Thymus (tissue), 11 donors: Measurements from ENCODE around the gene ST3GAL3. TPM values are rescaled to one million over a fixed set of nuclear protein-coding genes. Genes with fewer than 3 reads are reported as not detected.

ENCODE experiments used
- DNase-seq, 9 donors: peaks; one replicate each; pipeline ENCODE4 v3.0.0-alpha.2; 2013; ENCODE audit warnings: low spot score in 9 of 9, low read depth in 6 of 9, missing footprints in 1 of 9
- H3K27ac ChIP-seq, 2 donors: one replicate each; pipeline ENCODE4 v1.5.1; 2013; ENCODE audit warnings: control low read depth in 1 of 2, low read depth in 1 of 2, low read length in 1 of 2, mild to moderate bottlenecking in 1 of 2, moderate library complexity in 1 of 2
- H3K27me3 ChIP-seq, 2 donors: one replicate each; pipeline ENCODE4 v1.5.1; 2013; ENCODE audit warnings: low read length in 1 of 2; ENCODE audit not compliant: control insufficient read depth in 2 of 2, insufficient read depth in 1 of 2
- H3K36me3 ChIP-seq, 2 donors: one replicate each; pipeline ENCODE4 v1.5.1; 2013; ENCODE audit warnings: low read length in 1 of 2, mild to moderate bottlenecking in 1 of 2, moderate library complexity in 1 of 2; ENCODE audit not compliant: control insufficient read depth in 2 of 2, insufficient read depth in 2 of 2
- H3K4me1 ChIP-seq, 2 donors: one replicate each; pipeline ENCODE4 v1.5.1; 2013; ENCODE audit warnings: low read length in 2 of 2; ENCODE audit not compliant: control insufficient read depth in 2 of 2, insufficient read depth in 2 of 2
- H3K4me3 ChIP-seq, 2 donors: one replicate each; pipeline ENCODE4 v1.5.1; 2013; ENCODE audit warnings: low read length in 2 of 2, control low read depth in 1 of 2, mild to moderate bottlenecking in 1 of 2
- H3K9me3 ChIP-seq, 2 donors: one replicate each; pipeline ENCODE4 v1.5.1; 2013; ENCODE audit warnings: low read length in 1 of 2, mild to moderate bottlenecking in 1 of 2; ENCODE audit not compliant: control insufficient read depth in 2 of 2, insufficient read depth in 1 of 2
- WGBS: extraction: QIAGEN DNeasy Blood & Tissue Kit; methylation state at CpG from one replicate; pipeline ENCODE4 v1.1.7; 2013; 5-methylcytosine and 5-hydroxymethylcytosine counted together
- polyA plus RNA-seq: library from polyadenylated mRNA; stranded (reverse); fragments of 200-250 nt; gene quantifications from one replicate; pipeline ENCODE4 v1.2.3, GENCODE V29; 2013
- total RNA-seq: library from RNA; stranded (reverse); fragments of 120-200 nt; gene quantifications from one replicate; pipeline ENCODE4 v1.2.4, GENCODE V29; 2013
- donor health status: healthy.

Gene ST3GAL3
- total and polyA plus RNA-seq, 2 donors, result 5.4 to 10.1 TPM

DNA sequence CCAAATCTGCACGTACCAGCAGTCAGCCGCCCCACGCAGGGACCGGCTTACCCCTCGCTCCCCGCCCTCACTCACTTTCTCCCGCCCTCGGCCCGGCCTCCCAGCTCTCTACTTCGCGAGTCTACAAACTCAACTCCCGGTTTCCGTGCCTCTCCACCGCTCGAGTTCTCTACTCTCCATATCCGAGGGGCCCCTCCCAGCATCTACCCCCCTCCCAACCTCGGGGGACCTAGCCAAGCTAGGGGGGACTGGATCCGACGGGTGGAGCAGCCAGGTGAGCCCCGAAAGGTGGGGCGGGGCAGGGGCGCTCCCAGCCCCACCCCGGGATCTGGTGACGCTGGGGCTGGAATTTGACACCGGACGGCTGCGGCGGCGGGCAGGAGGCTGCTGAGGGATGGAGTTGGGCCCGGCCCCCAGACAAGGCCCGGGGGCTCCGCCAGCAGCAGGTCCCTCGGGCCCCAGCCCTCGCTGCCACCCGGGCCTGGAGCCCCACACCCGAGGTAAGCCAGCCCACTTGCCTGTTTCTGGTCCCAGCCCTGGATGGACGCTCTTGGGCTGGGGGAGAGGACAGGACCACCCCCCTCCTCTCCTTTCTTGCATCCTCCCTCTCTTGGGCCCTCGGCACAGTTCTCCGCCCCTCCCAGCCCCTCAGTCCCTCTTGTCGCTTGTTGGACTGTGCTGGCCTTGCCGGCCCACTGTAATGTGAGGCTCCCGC, 226.2 kb downstream of the ST3GAL3 start, which contains the start of gene ARTN:
Gene ARTN, plus strand, starts transcription at position 416 of the 715 bp plus-strand sequence. CDS start 1,856 bp downstream, outside the sequence.
- DNase-seq, result no peak
- Histone ChIP-seq H3K4me3 (peak within 1 kb of the TSS in 1 of 2 donors; percentile 6), H3K4me1 (peaks cover 6 to 16% of the 10 kb centered on the region in 2 donors), H3K36me3 (no peaks in the 10 kb centered on the region), H3K27ac (no peak within 1 kb of the TSS), H3K27me3 (peaks cover 20 to 58% of the 10 kb centered on the region in 2 donors), H3K9me3 (peaks cover 0 to 3% of the 10 kb centered on the region in 2 donors)
- 7% methylated on average over 42 of the region's 42 CpGs for WGBS

DNA sequence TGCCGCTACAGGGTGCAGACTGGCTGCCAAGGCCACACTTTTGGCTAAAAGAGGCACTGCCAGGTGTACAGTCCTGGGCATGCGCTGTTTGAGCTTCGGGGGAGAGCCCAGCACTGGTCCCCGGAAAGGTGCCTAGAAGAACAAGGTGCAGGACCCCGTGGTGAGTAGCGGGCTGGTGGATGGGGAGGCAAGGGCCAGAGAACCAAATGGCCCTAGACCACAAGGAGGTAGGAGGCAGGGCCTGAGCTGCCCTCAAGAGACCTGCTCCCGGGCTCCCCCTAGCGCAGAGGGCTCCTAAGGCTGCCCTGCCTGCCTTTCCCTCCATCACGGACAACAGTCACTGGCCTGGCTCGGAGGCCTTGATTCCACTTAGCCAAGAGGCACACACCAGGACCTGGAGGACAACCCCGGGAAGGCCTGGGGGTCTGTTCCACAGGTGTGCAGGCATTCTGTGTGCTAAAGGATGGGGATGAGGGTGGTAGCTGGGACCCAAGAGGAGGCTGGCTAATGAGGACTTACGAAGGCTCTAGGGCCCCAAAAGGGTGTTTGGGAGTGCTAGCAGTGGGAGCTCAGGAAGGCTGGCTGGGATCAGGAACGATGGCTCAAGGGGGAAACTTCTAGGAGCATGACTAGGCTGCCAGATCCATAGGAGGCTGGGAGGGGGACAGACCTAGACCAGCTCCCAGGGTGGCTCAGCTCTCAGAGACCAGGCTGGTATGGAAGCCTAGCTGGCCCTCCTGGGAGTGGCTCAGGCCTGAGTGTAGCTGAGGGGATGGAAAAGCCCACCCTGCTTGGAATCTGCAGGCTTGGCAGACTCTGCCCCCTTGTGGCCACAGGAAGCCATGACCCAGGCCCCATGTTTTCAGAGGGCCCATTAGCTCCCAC, 227.0 kb downstream of the ST3GAL3 start:
- 37% methylated on average over 13 of the region's 13 CpGs for WGBS
- Histone ChIP-seq H3K27ac (no peak overlapping the region), H3K36me3 (no peaks in the 10 kb centered on the region), H3K4me1 (peaks cover 6 to 16% of the 10 kb centered on the region in 2 donors), H3K4me3 (no peak overlapping the region), H3K27me3 (peaks cover 20 to 58% of the 10 kb centered on the region in 2 donors), H3K9me3 (peaks cover 0 to 3% of the 10 kb centered on the region in 2 donors)
- peak in 5 of 9 donors; percentile 17 to 52 (median 33) for DNase-seq

DNA sequence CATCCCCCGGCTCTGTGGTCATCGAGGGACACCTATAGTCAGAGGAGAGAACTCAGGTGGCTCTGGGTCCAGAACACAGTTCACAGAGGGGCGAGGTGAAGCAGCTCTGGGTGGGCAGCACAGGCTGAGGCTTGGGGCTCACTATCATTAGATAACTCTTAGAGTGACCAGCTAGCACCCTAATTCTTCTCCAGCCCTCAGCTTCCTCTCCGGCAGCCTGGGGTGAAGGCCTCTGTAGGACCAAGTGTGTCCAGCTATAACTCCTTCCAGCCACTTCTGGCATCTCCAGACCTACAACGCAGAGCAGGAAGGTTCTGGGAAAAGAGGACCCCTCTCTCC, 227.6 kb downstream of the ST3GAL3 start:
- WGBS, result 61% methylated on average over 5 of the region's 5 CpGs
- Histone ChIP-seq H3K4me3 (no peak overlapping the region), H3K9me3 (peaks cover 0 to 3% of the 10 kb centered on the region in 2 donors), H3K4me1 (peaks cover 6 to 16% of the 10 kb centered on the region in 2 donors), H3K27ac (no peak overlapping the region), H3K27me3 (peaks cover 20 to 58% of the 10 kb centered on the region in 2 donors), H3K36me3 (no peaks in the 10 kb centered on the region)
- DNase-seq, result no peak

DNA sequence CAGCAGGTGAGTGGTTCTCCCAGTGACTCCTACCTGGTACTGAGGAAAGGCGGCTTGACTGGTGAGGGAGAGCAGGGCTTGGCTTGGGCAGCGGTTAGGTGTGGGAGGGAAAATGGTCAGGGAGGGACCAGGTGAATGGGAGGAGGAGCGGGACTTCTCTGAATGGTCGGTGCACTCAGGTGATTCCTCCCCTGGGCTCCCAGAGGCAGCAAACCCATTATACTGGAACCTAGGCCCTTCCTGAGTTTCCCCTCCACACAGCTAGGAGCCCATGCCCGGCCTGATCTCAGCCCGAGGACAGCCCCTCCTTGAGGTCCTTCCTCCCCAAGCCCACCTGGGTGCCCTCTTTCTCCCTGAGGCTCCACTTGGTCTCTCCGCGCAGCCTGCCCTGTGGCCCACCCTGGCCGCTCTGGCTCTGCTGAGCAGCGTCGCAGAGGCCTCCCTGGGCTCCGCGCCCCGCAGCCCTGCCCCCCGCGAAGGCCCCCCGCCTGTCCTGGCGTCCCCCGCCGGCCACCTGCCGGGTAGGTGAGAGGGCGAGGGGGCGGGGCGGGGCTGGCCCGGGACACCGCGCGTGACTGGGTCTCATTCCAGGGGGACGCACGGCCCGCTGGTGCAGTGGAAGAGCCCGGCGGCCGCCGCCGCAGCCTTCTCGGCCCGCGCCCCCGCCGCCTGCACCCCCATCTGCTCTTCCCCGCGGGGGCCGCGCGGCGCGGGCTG, 228.5 kb downstream of the ST3GAL3 start:
- Histone ChIP-seq H3K36me3 (no peaks in the 10 kb centered on the region), H3K9me3 (peaks cover 0 to 3% of the 10 kb centered on the region in 2 donors), H3K4me3 (peak overlapping the region in 1 of 2 donors; percentile 44), H3K27me3 (peaks cover 20 to 58% of the 10 kb centered on the region in 2 donors), H3K4me1 (peaks cover 6 to 16% of the 10 kb centered on the region in 2 donors), H3K27ac (no peak overlapping the region)
- WGBS, result 13% methylated on average over 48 of the region's 48 CpGs
- DNase-seq, result no peak

DNA sequence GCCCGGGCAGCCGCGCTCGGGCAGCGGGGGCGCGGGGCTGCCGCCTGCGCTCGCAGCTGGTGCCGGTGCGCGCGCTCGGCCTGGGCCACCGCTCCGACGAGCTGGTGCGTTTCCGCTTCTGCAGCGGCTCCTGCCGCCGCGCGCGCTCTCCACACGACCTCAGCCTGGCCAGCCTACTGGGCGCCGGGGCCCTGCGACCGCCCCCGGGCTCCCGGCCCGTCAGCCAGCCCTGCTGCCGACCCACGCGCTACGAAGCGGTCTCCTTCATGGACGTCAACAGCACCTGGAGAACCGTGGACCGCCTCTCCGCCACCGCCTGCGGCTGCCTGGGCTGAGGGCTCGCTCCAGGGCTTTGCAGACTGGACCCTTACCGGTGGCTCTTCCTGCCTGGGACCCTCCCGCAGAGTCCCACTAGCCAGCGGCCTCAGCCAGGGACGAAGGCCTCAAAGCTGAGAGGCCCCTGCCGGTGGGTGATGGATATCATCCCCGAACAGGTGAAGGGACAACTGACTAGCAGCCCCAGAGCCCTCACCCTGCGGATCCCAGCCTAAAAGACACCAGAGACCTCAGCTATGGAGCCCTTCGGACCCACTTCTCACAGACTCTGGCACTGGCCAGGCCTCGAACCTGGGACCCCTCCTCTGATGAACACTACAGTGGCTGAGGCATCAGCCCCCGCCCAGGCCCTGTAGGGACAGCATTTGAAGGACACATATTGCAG, 229.3 kb downstream of the ST3GAL3 start:
- peaks cover 6 to 16% of the 10 kb centered on the region in 2 donors for H3K4me1 ChIP-seq
- H3K36me3 ChIP-seq, result no peaks in the 10 kb centered on the region
- H3K9me3 ChIP-seq, result peaks cover 0 to 3% of the 10 kb centered on the region in 2 donors
- peak overlapping the region in 1 of 2 donors; percentile 44 for H3K4me3 ChIP-seq
- H3K27ac ChIP-seq, result no peak overlapping the region
- no peak for DNase-seq
- 15% methylated on average over 56 of the region's 56 CpGs for WGBS
- peaks cover 20 to 58% of the 10 kb centered on the region in 2 donors for H3K27me3 ChIP-seq

DNA sequence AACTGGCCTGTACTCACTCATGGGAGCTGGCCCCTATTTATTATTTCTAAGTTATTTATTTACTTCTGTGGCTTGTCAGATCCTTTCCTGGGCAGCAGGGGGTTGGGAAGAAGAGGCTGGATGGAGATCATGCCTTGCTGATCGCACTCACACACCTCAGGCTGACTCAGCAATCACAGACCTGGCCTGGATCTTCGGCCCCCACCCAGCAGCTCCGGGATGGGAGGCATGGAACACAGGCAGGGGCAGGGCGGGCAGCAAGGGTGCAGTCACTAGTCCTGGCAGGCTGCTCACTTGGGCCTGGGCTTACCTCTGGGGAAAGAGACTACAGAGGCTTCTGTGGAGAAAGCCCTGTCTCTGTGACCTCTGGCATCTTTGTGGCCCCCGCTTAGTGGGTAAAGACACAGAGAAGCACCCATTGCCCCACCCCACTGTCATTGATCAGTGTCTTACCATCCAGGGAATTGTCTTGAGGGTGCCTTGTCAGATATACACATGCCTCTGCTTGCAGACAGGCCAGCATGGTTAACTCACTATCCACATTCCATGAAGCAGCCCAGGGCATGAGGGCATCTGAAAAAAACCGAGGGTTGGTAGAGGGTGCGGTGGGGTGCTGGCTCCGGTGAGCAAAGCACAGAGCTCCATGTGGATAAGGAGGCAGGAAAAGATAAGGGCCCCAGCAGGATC, 230.0 kb downstream of the ST3GAL3 start:
- H3K27me3 ChIP-seq, result peaks cover 20 to 52% of the 10 kb centered on the region in 2 donors
- no peaks in the 10 kb centered on the region for H3K9me3 ChIP-seq
- WGBS, result 97% methylated on average over 8 of the region's 8 CpGs
- no peaks in the 10 kb centered on the region for H3K36me3 ChIP-seq
- no peak for DNase-seq
- H3K27ac ChIP-seq, result no peak overlapping the region
- no peak overlapping the region for H3K4me3 ChIP-seq
- peaks cover 6 to 16% of the 10 kb centered on the region in 2 donors for H3K4me1 ChIP-seq

DNA sequence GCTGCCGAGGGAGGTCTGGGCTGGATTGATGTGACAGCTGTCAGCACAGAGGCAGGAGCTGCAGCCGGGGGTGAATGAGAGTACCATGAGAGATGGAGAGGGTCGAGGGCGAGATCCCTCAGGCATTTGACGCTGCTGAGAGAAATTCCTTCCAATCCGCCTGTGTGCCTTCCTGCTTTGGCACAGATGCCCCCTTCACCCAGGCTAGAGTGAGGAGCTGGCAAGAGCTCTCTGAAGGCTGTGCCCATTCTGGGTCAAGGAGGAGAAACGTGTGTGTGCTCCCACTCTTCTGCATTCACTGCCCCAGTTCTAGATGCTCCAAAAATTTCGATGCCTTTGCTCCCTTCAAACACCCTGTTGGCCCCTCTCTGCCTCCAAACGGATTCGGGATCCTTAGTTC, 231.0 kb downstream of the ST3GAL3 start:
- Histone ChIP-seq H3K27me3 (peaks cover 19 to 41% of the 10 kb centered on the region in 2 donors), H3K4me1 (peaks cover 6 to 12% of the 10 kb centered on the region in 2 donors), H3K27ac (no peak overlapping the region), H3K4me3 (no peak overlapping the region), H3K9me3 (no peaks in the 10 kb centered on the region), H3K36me3 (no peaks in the 10 kb centered on the region)
- DNase-seq, result no peak
- WGBS, result 96% methylated on average over 10 of the region's 10 CpGs
